ENCODE data around the gene EHHADH. TPM values are rescaled to one million over a fixed set of nuclear protein-coding genes. Genes with fewer than 3 reads are reported as not detected.
"Not testable (repeated sequence)": the region's sequence is repeated elsewhere in the genome, so short reads cannot be mapped to it uniquely, and the experiment has no call there.

Gene EHHADH
- total RNA-seq, 2 donors from 2014 or later = 35.5 to 43.8 TPM

GRCh38 chr3:185263423-185263822 lies 9.6 kb upstream of the EHHADH start:
- DNase-seq (no peak), ATAC-seq (no peak)
- intact Hi-C loops (cut with DNase I, micrococcal nuclease) = no loop called here

GRCh38 chr3:185257334-185257733 lies 3.5 kb upstream of the EHHADH start:
- ATAC-seq (no peak), DNase-seq (no peak)
- intact Hi-C loops (cut with DNase I, micrococcal nuclease) = no loop called here

DNA sequence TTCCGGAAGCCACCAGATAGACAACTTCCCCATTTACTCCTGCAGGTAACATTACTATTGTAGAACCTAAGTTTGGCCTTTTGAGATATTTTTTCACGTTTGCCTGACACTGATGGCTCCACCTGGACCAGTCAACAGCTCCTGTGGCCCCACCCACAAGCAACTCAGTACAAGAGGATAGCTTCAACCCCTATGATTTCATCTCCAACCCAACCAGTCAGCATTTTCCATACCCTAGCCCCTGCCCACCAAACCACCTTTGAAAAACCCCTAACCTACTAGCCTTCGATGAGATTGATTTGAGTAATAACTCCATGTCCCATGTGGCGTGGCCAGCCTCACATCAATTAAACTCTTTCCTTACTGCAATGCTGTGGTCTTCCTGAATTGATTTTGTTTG lies 950 bp upstream of the EHHADH start:
- ATAC-seq (no peak), DNase-seq (no peak)
- intact Hi-C loops (cut with DNase I, micrococcal nuclease) = no loop called here

GRCh38 chr3:185253133-185253532 lies 716 bp downstream of the EHHADH start:
- peak; percentile 36 for ATAC-seq
- intact Hi-C loops (cut with DNase I, micrococcal nuclease) = not testable (repeated sequence)

GRCh38 chr3:185251272-185251671 lies 2.6 kb downstream of the EHHADH start:
- ATAC-seq = no peak
- intact Hi-C loops (cut with DNase I, micrococcal nuclease) = no loop called here
- no peak for DNase-seq

More at GRCh38 chr3:185253133-185253532, 716 bp downstream of the EHHADH start:
- not testable (repeated sequence) for DNase-seq

GRCh38 chr3:185250653-185251052 lies 3.2 kb downstream of the EHHADH start:
- intact Hi-C loops (cut with DNase I, micrococcal nuclease) = no loop called here
- DNase-seq = no peak
- no peak for ATAC-seq

DNA sequence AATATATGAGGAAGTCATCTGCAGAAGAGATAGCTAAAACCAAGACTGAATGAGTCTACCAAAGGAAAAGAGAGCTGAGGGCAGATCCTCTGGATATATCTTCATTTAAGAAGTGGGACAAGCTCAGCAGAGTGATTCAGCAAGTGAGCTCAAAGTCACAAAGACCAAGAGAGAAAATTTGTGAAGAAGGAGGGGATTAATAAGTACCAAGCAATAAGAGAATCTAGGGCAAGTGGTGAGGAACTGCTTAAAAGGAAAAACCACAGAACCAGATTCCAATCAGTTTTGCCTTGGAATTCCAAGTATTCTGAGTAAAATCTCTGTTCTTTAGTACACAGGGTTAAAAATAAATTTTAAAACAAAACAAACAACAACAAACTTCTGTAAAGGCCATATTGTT lies 3.6 kb downstream of the EHHADH start:
- intact Hi-C loops (cut with DNase I, micrococcal nuclease) = no loop called here
- DNase-seq (no peak), ATAC-seq (no peak)

- ATAC-seq = no peak
- intact Hi-C loops (cut with DNase I, micrococcal nuclease) = no loop called here
- DNase-seq = no peak
These were observed 11.2 kb downstream of the EHHADH start for GRCh38 chr3:185242642-185243041.

- DNase-seq (no peak), ATAC-seq (no peak)
- intact Hi-C loops (cut with DNase I, micrococcal nuclease) = no loop called here
These were observed 16.9 kb downstream of the EHHADH start for GRCh38 chr3:185236969-185237368.

- ATAC-seq = no peak
- DNase-seq = no peak
- intact Hi-C loops (cut with DNase I, micrococcal nuclease) = no loop called here
These were observed 20.5 kb downstream of the EHHADH start for GRCh38 chr3:185233328-185233727.

DNA sequence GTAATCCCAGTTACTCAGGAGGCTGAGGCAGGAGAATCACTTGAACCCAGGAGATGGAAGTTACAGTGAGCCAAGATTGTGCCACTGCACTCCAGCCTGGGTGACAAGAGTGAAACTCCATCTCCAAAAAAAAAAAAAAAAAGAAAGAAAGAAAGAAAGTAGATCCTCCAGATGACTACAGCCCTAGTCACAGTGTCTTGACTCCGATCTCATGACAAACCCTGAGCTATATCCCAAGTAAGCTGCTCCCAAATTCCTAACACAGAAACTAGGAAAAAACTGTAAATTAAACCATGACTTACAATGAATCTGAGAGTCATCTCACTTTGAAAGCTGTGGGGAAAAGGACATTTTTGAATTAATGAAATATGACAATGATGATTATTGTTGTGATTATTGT lies 27.3 kb downstream of the EHHADH start:
- ATAC-seq; intact Hi-C loops (cut with DNase I, micrococcal nuclease); DNase-seq: not testable (repeated sequence)

DNA sequence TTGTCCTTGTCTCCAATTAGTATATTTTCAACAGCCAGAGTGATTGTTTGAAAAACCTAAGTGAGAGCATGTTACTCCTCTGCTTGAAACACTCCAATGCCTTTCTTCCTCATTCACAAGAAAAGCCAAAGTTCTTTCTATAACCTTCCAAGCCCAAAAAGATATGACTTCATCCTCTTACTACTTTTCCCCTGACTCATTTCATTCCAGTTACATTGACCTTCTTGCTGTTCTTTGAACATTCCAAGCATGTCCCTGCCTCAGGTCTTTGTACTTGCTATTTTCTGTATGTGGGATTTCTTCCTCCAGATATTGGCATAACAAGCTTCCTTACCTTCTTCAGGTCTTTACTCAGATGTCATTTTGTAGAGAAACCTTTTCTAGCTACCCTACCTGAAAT lies 28.3 kb downstream of the EHHADH start:
- intact Hi-C loops (cut with DNase I, micrococcal nuclease) = no loop called here
- no peak for DNase-seq
- no peak for ATAC-seq

DNA sequence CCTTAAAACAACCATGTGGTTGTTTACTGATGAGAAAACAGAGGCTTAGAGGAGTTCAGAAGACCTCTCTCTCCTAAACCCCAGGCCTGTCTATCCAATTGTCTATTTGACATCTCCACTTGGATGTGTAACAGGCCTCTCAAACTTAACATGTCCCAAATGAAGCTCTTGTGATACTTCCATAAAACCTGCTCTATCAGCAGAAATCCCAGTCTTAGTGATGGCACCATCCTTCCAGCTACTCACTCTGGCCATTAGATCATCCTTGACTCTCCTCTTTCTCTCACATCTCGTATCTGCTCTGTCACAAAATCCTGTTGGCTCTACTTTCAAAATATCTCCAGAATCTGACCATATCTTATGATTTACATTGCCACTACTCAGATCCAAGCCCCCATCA lies 28.8 kb downstream of the EHHADH start:
- no peak for DNase-seq
- ATAC-seq = no peak
- intact Hi-C loops (cut with DNase I, micrococcal nuclease) = no loop called here

GRCh38 chr3:185221203-185221602 lies 32.6 kb downstream of the EHHADH start:
- no peak for ATAC-seq
- no peak for DNase-seq
- intact Hi-C loops (cut with DNase I, micrococcal nuclease) = no loop called here

GRCh38 chr3:185216607-185216958 lies 37.3 kb downstream of the EHHADH start:
- ATAC-seq = peak; percentile 71
- DNase-seq = no peak
- intact Hi-C loops (cut with DNase I, micrococcal nuclease) = no loop called here

- ATAC-seq (peak; percentile 47), DNase-seq (no peak)
- intact Hi-C loops (cut with DNase I, micrococcal nuclease) = no loop called here
These were observed 37.8 kb downstream of the EHHADH start for GRCh38 chr3:185215873-185216606.

DNA sequence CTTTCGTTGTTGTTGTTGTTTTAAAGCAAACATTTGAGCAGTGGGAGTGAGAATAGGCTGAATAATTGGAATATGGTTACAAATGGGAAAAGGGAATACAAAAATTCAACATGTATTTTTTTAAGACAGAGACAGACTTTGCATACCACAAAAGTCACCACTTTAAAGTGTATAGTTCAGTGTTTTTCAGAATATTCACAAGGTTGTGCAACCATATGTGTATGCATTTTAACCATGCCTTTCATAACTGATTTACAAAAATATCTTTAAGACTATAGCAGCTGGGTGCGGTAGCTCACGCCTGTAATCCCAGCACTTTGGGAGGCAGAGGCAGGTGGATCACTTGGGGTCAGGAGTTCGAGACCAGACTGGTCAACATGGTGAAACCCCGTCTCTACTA lies 41.3 kb downstream of the EHHADH start:
- ATAC-seq = no peak
- intact Hi-C loops (cut with DNase I, micrococcal nuclease) = no loop called here
- no peak for DNase-seq

- intact Hi-C loops (cut with DNase I, micrococcal nuclease) = no loop called here
- ATAC-seq = no peak
- no peak for DNase-seq
These were observed 41.8 kb downstream of the EHHADH start for GRCh38 chr3:185212086-185212485.

- intact Hi-C loops (cut with DNase I, micrococcal nuclease) = no loop called here
- no peak for ATAC-seq
- no peak for DNase-seq
These were observed 43.2 kb downstream of the EHHADH start for GRCh38 chr3:185210621-185211142.

DNA sequence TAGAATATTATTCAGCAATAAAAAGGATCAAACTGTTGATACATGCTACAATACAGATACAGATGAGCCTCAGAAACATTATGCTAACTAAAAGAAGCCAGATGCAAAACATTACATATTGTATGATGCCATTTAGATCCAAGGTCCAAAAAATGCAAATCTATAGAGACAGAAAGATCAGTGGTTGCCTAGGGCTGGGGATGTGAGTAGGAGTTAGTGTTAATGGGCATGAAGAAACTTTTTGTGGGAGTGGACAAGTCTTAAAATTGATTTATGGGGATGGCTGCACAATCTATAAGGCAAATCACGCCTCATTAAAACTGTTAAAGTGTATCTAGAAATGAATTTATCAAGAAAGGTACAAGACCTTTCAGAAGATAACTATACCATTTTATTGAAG lies 45.0 kb downstream of the EHHADH start:
- intact Hi-C loops (cut with DNase I, micrococcal nuclease) = no loop called here
- no peak for ATAC-seq
- no peak for DNase-seq
